Astrocyte (in vitro differentiated cells and primary cell): ENCODE results near the gene EHD1. TPM values are rescaled to one million over a fixed set of nuclear protein-coding genes. Genes with fewer than 3 reads are reported as not detected.

Experiments used
- DNase-seq: peaks from one replicate; pipeline ENCODE4 v3.0.0-alpha.2; 2010; ENCODE audit warnings: low read depth
- FAIRE-seq: peaks from 2 replicates; lab custom pipeline; 2011; peaks lifted over from hg19 to GRCh38; lab: Jason Lieb, UNC
- H2AFZ ChIP-seq: 2 replicates; pipeline ENCODE4 v1.6.0; 2012; ENCODE audit warnings: low read depth, low read length, inconsistent platforms
- H3K27ac ChIP-seq: 2 replicates; pipeline ENCODE4 v1.5.1; 2011; ENCODE audit warnings: low read depth, low read length, inconsistent platforms
- H3K27me3 ChIP-seq: 2 replicates; pipeline ENCODE4 v1.6.0; 2011; ENCODE audit warnings: low read length, inconsistent platforms; ENCODE audit not compliant: insufficient read depth
- H3K36me3 ChIP-seq: 2 replicates; pipeline ENCODE4 v1.5.1; 2011; ENCODE audit warnings: low read length, inconsistent platforms; ENCODE audit not compliant: insufficient read depth
- H3K4me1 ChIP-seq: 2 replicates; pipeline ENCODE4 v1.5.1; 2011; ENCODE audit warnings: low read length, inconsistent platforms; ENCODE audit not compliant: insufficient read depth
- H3K4me2 ChIP-seq: 2 replicates; pipeline ENCODE4 v1.6.0; 2012; ENCODE audit warnings: low read length, inconsistent platforms
- H3K4me3 ChIP-seq: 2 replicates; pipeline ENCODE4 v1.5.1; 2011; ENCODE audit warnings: low read depth, mild to moderate bottlenecking, low read length, inconsistent platforms; ENCODE audit not compliant: insufficient read depth
- H3K79me2 ChIP-seq: 2 replicates; pipeline ENCODE4 v1.6.0; 2012; ENCODE audit warnings: mild to moderate bottlenecking, low read length, inconsistent platforms; ENCODE audit not compliant: insufficient read depth
- H3K9ac ChIP-seq: 2 replicates; pipeline ENCODE4 v1.6.0; 2012; ENCODE audit warnings: mild to moderate bottlenecking, low read length, inconsistent platforms
- H3K9me3 ChIP-seq: 2 replicates; pipeline ENCODE4 v1.5.1; 2012; ENCODE audit warnings: low read depth, mild to moderate bottlenecking, low read length, inconsistent platforms; ENCODE audit not compliant: insufficient read depth
- H4K20me1 ChIP-seq: 2 replicates; pipeline ENCODE4 v1.6.0; 2012; ENCODE audit warnings: low read length, inconsistent platforms; ENCODE audit not compliant: insufficient read depth
- H3K27ac Mint-ChIP-seq: one replicate; pipeline ENCODE4 v1.8.0; 2021; ENCODE audit warnings: mild to moderate bottlenecking, mixed read lengths; ENCODE audit not compliant: unreplicated experiment
- H3K27me3 Mint-ChIP-seq: one replicate; pipeline ENCODE4 v1.8.0; 2021; ENCODE audit warnings: low read depth, mixed read lengths; ENCODE audit not compliant: unreplicated experiment
- H3K36me3 Mint-ChIP-seq: one replicate; pipeline ENCODE4 v1.8.0; 2021; ENCODE audit warnings: low read depth, mixed read lengths; ENCODE audit not compliant: unreplicated experiment
- H3K4me1 Mint-ChIP-seq: one replicate; pipeline ENCODE4 v1.8.0; 2021; ENCODE audit warnings: low read depth, mixed read lengths; ENCODE audit not compliant: unreplicated experiment
- H3K4me3 Mint-ChIP-seq: one replicate; pipeline ENCODE4 v1.8.0; 2021; ENCODE audit warnings: mild to moderate bottlenecking, moderate library complexity, mixed read lengths; ENCODE audit not compliant: unreplicated experiment
- H3K9me3 Mint-ChIP-seq: one replicate; pipeline ENCODE4 v1.8.0; 2021; ENCODE audit warnings: mild to moderate bottlenecking, mixed read lengths; ENCODE audit not compliant: unreplicated experiment
- CTCF ChIP-seq: IDR thresholded peaks from 2 replicates; pipeline ENCODE4 v1.5.1; 2011; ENCODE audit warnings: low read depth, mild to moderate bottlenecking, inconsistent platforms, low read length, moderate library complexity; ENCODE audit not compliant: insufficient read depth
- EZH2 ChIP-seq: IDR thresholded peaks from 2 replicates; pipeline ENCODE4 v1.6.1; 2012; ENCODE audit warnings: mild to moderate bottlenecking, low read length, inconsistent platforms; ENCODE audit not compliant: insufficient read depth
- total RNA-seq: library from RNA; stranded (reverse); gene quantifications from 2 replicates; pipeline ENCODE4 v1.2.1, GENCODE V29; 2021

EHD1 gene
- total RNA-seq, 1 donor from 2014 or later, result 201 TPM

- Mint-ChIP-seq H3K4me3 (no peak overlapping the region), H3K9me3 (no peaks in the 10 kb centered on the region)
Measured at GRCh38 chr11:64905516-64906313, 27.3 kb upstream of the EHD1 start.

GRCh38 chr11:64903291-64903833 is 24.9 kb upstream of the EHD1 start:
- H3K4me1 Mint-ChIP-seq, result no peaks in the 10 kb centered on the region
- Histone ChIP-seq H3K79me2 (no peaks in the 10 kb centered on the region), H3K27me3 (no peaks in the 10 kb centered on the region), H3K4me2 (no peak overlapping the region), H4K20me1 (no peaks in the 10 kb centered on the region), H3K4me3 (no peak overlapping the region), H3K4me1 (peaks cover 3% of the 10 kb centered on the region), H2AFZ (no peak overlapping the region), H3K27ac (no peak overlapping the region), H3K9me3 (no peaks in the 10 kb centered on the region), H3K9ac (no peak overlapping the region), H3K36me3 (no peaks in the 10 kb centered on the region)
- H3K27ac Mint-ChIP-seq, result no peak overlapping the region
- FAIRE-seq (no peak), DNase-seq (no peak)
- no peaks in the 10 kb centered on the region for H3K27me3 Mint-ChIP-seq
- H3K36me3 Mint-ChIP-seq, result peaks cover 18% of the 10 kb centered on the region
- TF ChIP-seq EZH2 (no peak), CTCF (no peak)
- H3K4me3 Mint-ChIP-seq, result no peak overlapping the region
- no peaks in the 10 kb centered on the region for H3K9me3 Mint-ChIP-seq

More at GRCh38 chr11:64905516-64906313, 27.3 kb upstream of the EHD1 start:
- no peak overlapping the region for H2AFZ ChIP-seq
- H3K27me3 ChIP-seq, result no peaks in the 10 kb centered on the region
- no peak overlapping the region for H3K4me3 ChIP-seq
- TF ChIP-seq EZH2 (no peak), CTCF (no peak)
- Mint-ChIP-seq H3K4me1 (no peaks in the 10 kb centered on the region), H3K27ac (no peak overlapping the region), H3K36me3 (peaks cover 12% of the 10 kb centered on the region), H3K27me3 (no peaks in the 10 kb centered on the region)
- H4K20me1 ChIP-seq, result no peaks in the 10 kb centered on the region
- H3K36me3 ChIP-seq, result no peaks in the 10 kb centered on the region
- H3K79me2 ChIP-seq, result no peaks in the 10 kb centered on the region
- H3K4me1 ChIP-seq, result no peaks in the 10 kb centered on the region
- H3K4me2 ChIP-seq, result no peak overlapping the region
- no peak for FAIRE-seq
- H3K9me3 ChIP-seq, result no peaks in the 10 kb centered on the region
- no peak overlapping the region for H3K27ac ChIP-seq
- no peak overlapping the region for H3K9ac ChIP-seq
- no peak for DNase-seq
